GM12878 (cell line): Measurements from ENCODE around the gene DNAI4. TPM values are rescaled to one million over a fixed set of nuclear protein-coding genes. Genes with fewer than 3 reads are reported as not detected.
"Not testable (repeated sequence)": the region's sequence is repeated elsewhere in the genome, so short reads cannot be mapped to it uniquely, and the experiment has no call there.

Source experiments
- ATAC-seq: fragments of 200-7000 bp; cut with Tn5 transposase; 3 replicates; pipeline ENCODE4 v1.9.1; 2020; ENCODE audit warnings: mild to moderate bottlenecking, moderate library complexity
- BruUV-seq: library from RNA; stranded (reverse); fragments of 400-500 nt; replicated peaks from 2 replicates; lab custom pipeline; 2021; lab: Mats Ljungman, UMichigan
- CTCF ChIA-PET: fragments of 300-600 bp; sonication (Branson Sonifier 250); formaldehyde crosslinking; extraction: SDS; loops from one replicate; lab custom pipeline; 2021; ENCODE audit warnings: inconsistent platforms; lab: Yijun Ruan, JAX
- POLR2A ChIA-PET: fragments of 350-600 bp; formaldehyde crosslinking; extraction: SDS; loops from one replicate; lab custom pipeline; 2021; ENCODE audit warnings: inconsistent platforms; lab: Charles Lee
- RAD21 ChIA-PET: fragments of 300-600 bp; sonication (Branson Sonifier 250); formaldehyde crosslinking; loops from one replicate; lab custom pipeline; 2023; ENCODE audit warnings: antibody characterized with exemption; ENCODE audit not compliant: unreplicated experiment; lab: Charles Lee
- SMC1A ChIA-PET: fragments of 300-600 bp; sonication (Branson Sonifier 250); formaldehyde crosslinking; loops from one replicate; lab custom pipeline; 2023; ENCODE audit not compliant: unreplicated experiment, uncharacterized antibody; lab: Charles Lee
- DNase-seq: peaks from one replicate; pipeline ENCODE4 v3.0.0-alpha.2; 2011; ENCODE audit warnings: low read depth, low spot score
- FAIRE-seq: peaks from 3 replicates; lab custom pipeline; 2011; peaks lifted over from hg19 to GRCh38; lab: Jason Lieb, UNC
- H2AFZ ChIP-seq: 2 replicates; pipeline ENCODE4 v1.6.0; 2011; ENCODE audit warnings: low read depth, low read length, control low read depth; ENCODE audit not compliant: control insufficient read depth
- H3K27ac ChIP-seq: 2 replicates; pipeline ENCODE4 v1.5.1; 2011; ENCODE audit warnings: control low read depth; ENCODE audit not compliant: control insufficient read depth, insufficient read depth
- H3K27me3 ChIP-seq, 2 experiments: replicated peaks in 1 of 2; 2 replicates each; pipeline versions ENCODE4 v1.6.0 to v1.6.1; 2011; ENCODE audit warnings: low read length in 1 of 2; ENCODE audit not compliant: control insufficient read depth in 2 of 2, insufficient read depth in 2 of 2
- H3K36me3 ChIP-seq, 2 experiments: 2 replicates each; pipeline ENCODE4 v1.5.1; 2011; ENCODE audit warnings: low read length in 1 of 2; ENCODE audit not compliant: control insufficient read depth in 2 of 2, insufficient read depth in 2 of 2
- H3K4me1 ChIP-seq: 2 replicates; pipeline ENCODE4 v1.6.1; 2011; ENCODE audit warnings: mild to moderate bottlenecking, low read length, moderate library complexity, mixed read lengths; ENCODE audit not compliant: control insufficient read depth, insufficient read depth
- H3K4me2 ChIP-seq: 2 replicates; pipeline ENCODE4 v1.6.0; 2011; ENCODE audit warnings: control low read depth; ENCODE audit not compliant: control insufficient read depth, insufficient read depth
- H3K4me3 ChIP-seq: fragments of 200-600 bp; sonication (generic); 2 replicates; pipeline ENCODE4 v1.5.1; 2016
- H3K79me2 ChIP-seq: 2 replicates; pipeline ENCODE4 v1.6.0; 2011; ENCODE audit warnings: low read length; ENCODE audit not compliant: control insufficient read depth, insufficient read depth
- H3K9ac ChIP-seq: 2 replicates; pipeline ENCODE4 v1.8.0; 2011; ENCODE audit warnings: low read length, control low read depth, mixed read lengths; ENCODE audit not compliant: control insufficient read depth, insufficient read depth
- H3K9me3 ChIP-seq: replicated peaks from 3 replicates; pipeline ENCODE4 v1.5.1; 2011; ENCODE audit warnings: mild to moderate bottlenecking, low read length; ENCODE audit not compliant: control insufficient read depth, insufficient read depth
- H4K20me1 ChIP-seq: 2 replicates; pipeline ENCODE4 v1.6.0; 2011; ENCODE audit not compliant: control insufficient read depth, insufficient read depth
- CUX1 ChIP-seq: IDR thresholded peaks from 2 replicates; pipeline ENCODE4 v1.6.1; 2012; ENCODE audit warnings: improper control_type of control experiment, low read depth, low read length; ENCODE audit not compliant: insufficient replicate concordance
- FOXM1 ChIP-seq: IDR thresholded peaks from 2 replicates; pipeline ENCODE4 v1.6.1; 2012; ENCODE audit warnings: low read depth, mild to moderate bottlenecking, inconsistent platforms, low read length, moderate library complexity
- HDAC2 ChIP-seq: fragments of 200-600 bp; sonication (generic); IDR thresholded peaks from 2 replicates; pipeline ENCODE4 v1.6.1; 2017
- MXI1 ChIP-seq: fragments of 150-350 bp; IDR thresholded peaks from 2 replicates; pipeline ENCODE4 v1.6.1; 2011; ENCODE audit warnings: low read depth, mild to moderate bottlenecking, inconsistent platforms, low read length, improper control_type of control experiment
- PAX5 ChIP-seq: IDR thresholded peaks from 2 replicates; pipeline ENCODE4 v1.6.1; 2011; ENCODE audit warnings: low read depth, low read length, borderline replicate concordance
- WGBS: methylation state at CpG from one replicate; pipeline ENCODE4 v1.1.6; 2016; ENCODE audit warnings: low lambda C conversion rate; ENCODE audit not compliant: insufficient replicate concordance, insufficient coverage; ENCODE audit errors: missing lambda C conversion rate; 5-methylcytosine and 5-hydroxymethylcytosine counted together
- in situ Hi-C: fragments of 300-500 bp; cut with MboI; formaldehyde crosslinking; loops from 9 replicates; pipeline ENCODE4 v1.14.3; 2018; ENCODE audit warnings: mixed read lengths
- intact Hi-C: fragments of 100-400 bp; cut with micrococcal nuclease; formaldehyde crosslinking; loops from one replicate; pipeline ENCODE4 v1.14.2; 2022; ENCODE audit not compliant: unreplicated experiment
- polyA plus RNA-seq, 11 experiments: library from polyadenylated mRNA; depleted of rRNA in 4 of 11; unstranded in 6 of 11; stranded (reverse) in 5 of 11; fragments of >200 nt; fragmentation: Nextera tagmentation in 4 of 11; fragmentation: Illumina TruSeq in 1 of 11; extraction: Ambion mirVana in 4 of 11; extraction: Trizol in 1 of 11; gene quantifications; 1 replicate in 1 of 11; 2 replicates in 10 of 11; pipeline versions ENCODE4 v1.2.1 to v1.2.3, GENCODE V29; 2011 to 2016; ENCODE audit warnings: inconsistent platforms in 2 of 11, missing spikeins in 2 of 11, low read depth in 1 of 11
- total RNA-seq, 4 experiments: library from RNA; depleted of rRNA in 3 of 4; stranded (reverse); fragments of >200 nt in 3 of 4; fragmentation: Illumina TruSeq in 1 of 4; extraction: Trizol in 1 of 4; gene quantifications; 2 replicates each; pipeline versions ENCODE4 v1.2.1 to v1.2.3, GENCODE V29; 2013 to 2021
- TF ChIP-seq, protein P1 (sequence below): fragments of 450-650 bp; IDR thresholded peaks from 2 replicates; pipeline ENCODE4 v1.6.1; 2017; ENCODE audit warnings: low read depth, mild to moderate bottlenecking, moderate library complexity

DNAI4 gene
- total and polyA plus RNA-seq, 10 of the 15 experiments (the other 5 are each of a cell fraction or from before 2014, with no cell fraction given): 0.13 to 2.3 (median 0.27) TPM; not detected in 1

GRCh38 chr1:66787641-66788040 is 137.0 kb downstream of the DNAI4 start:
- POLR2A ChIA-PET: interaction anchor here (1.3 kb wide), 1 partner anchor 8 kb away, joined by 5 read pairs; no protein-coding TSS in a partner anchor
- H4K20me1 ChIP-seq: no peaks in the 10 kb centered on the region
- DNase-seq: no peak
- H3K27me3 ChIP-seq: no peaks in the 10 kb centered on the region
- SMC1A ChIA-PET: no interaction called here
- H3K79me2 ChIP-seq: no peaks in the 10 kb centered on the region
- no peak overlapping the region for H3K27ac ChIP-seq
- no peaks in the 10 kb centered on the region for H3K36me3 ChIP-seq
- H3K4me2 ChIP-seq: peak overlapping the region; percentile 42; the same call in 1 of the 2 replicates
- FAIRE-seq: no peak
- in situ Hi-C loops (no loop called here), intact Hi-C loops (no loop called here)
- H3K9me3 ChIP-seq: no peaks in the 10 kb centered on the region
- CTCF ChIA-PET: interaction anchor here (0.5 to 1.1 kb wide), 2 partner anchors 10 to 749 kb away, joined by 3 to 4 read pairs; no protein-coding TSS in a partner anchor
- H3K9ac ChIP-seq: no peak overlapping the region
- no peak overlapping the region for H3K4me3 ChIP-seq
- 0% methylated on average over 4 of the region's 4 CpGs for WGBS
- BruUV-seq: no TSS peak
- no peak overlapping the region for H2AFZ ChIP-seq
- H3K4me1 ChIP-seq: no peaks in the 10 kb centered on the region
- TF ChIP-seq MXI1 (no peak), HDAC2 (no peak), CUX1 (no peak), PAX5 (no peak), FOXM1 (no peak)
- TF ChIP-seq, protein P1, sequence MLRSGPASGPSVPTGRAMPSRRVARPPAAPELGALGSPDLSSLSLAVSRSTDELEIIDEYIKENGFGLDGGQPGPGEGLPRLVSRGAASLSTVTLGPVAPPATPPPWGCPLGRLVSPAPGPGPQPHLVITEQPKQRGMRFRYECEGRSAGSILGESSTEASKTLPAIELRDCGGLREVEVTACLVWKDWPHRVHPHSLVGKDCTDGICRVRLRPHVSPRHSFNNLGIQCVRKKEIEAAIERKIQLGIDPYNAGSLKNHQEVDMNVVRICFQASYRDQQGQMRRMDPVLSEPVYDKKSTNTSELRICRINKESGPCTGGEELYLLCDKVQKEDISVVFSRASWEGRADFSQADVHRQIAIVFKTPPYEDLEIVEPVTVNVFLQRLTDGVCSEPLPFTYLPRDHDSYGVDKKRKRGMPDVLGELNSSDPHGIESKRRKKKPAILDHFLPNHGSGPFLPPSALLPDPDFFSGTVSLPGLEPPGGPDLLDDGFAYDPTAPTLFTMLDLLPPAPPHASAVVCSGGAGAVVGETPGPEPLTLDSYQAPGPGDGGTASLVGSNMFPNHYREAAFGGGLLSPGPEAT: no peak
- RAD21 ChIA-PET: no interaction called here
- no peak; the same call in 2 of the 3 replicates for ATAC-seq

- WGBS: 20% methylated on average over 1 of the region's 2 CpGs
- H3K4me2 ChIP-seq, H3K9ac ChIP-seq, SMC1A ChIA-PET, in situ Hi-C loops, H3K27ac ChIP-seq, H3K36me3 ChIP-seq, POLR2A ChIA-PET, BruUV-seq, FAIRE-seq, H3K4me1 ChIP-seq, H3K27me3 ChIP-seq, DNase-seq, H2AFZ ChIP-seq, H4K20me1 ChIP-seq, intact Hi-C loops, ATAC-seq, H3K9me3 ChIP-seq, RAD21 ChIA-PET, H3K79me2 ChIP-seq, H3K4me3 ChIP-seq: not testable (repeated sequence)
- CTCF ChIA-PET: interaction anchor here (1.2 kb wide), 1 partner anchor 21 kb away, joined by 5 read pairs; no protein-coding TSS in a partner anchor
Measured at GRCh38 chr1:66785800-66786199, 138.9 kb downstream of the DNAI4 start.
